ENCODE results near the gene STXBP2. TPM values are rescaled to one million over a fixed set of nuclear protein-coding genes. Genes with fewer than 3 reads are reported as not detected.

The STXBP2 gene
- total RNA-seq, 1 experiment from 2014 or later, result 133 TPM

GRCh38 chr19:7617172-7617571 lies 19.7 kb upstream of the STXBP2 start:
- Histone ChIP-seq H3K4me2 (ENCODE audit: low read length) (no peak overlapping the region), H3K36me3 (ENCODE audit: low read depth, low read length) (peaks cover 37% of the 10 kb centered on the region; the same call in 1 of the 2 replicates), H3K27ac (ENCODE audit: low read length) (no peak overlapping the region), H3F3A (ENCODE audit: low read length, unreplicated experiment) (no peaks in the 10 kb centered on the region), H3K9me3 (ENCODE audit: low read length) (no peaks in the 10 kb centered on the region), H3K27me3 (ENCODE audit: low read length) (no peaks in the 10 kb centered on the region), H3K9ac (ENCODE audit: low read length) (no peak overlapping the region), H3K79me2 (ENCODE audit: low read length) (no peaks in the 10 kb centered on the region), H2AFZ (ENCODE audit: low read length) (no peak overlapping the region), H3K9me2 (replicated peaks; ENCODE audit: low read length) (no peaks in the 10 kb centered on the region), H4K20me1 (ENCODE audit: low read length) (no peaks in the 10 kb centered on the region), H3K4me1 (ENCODE audit: insufficient read depth, low read length) (peaks cover 18% of the 10 kb centered on the region), H3K4me3 (ENCODE audit: low read length) (no peak overlapping the region)
- no TSS peak for BruUV-seq (replicated peaks)
- intact Hi-C loops (cut with micrococcal nuclease), result no loop called here
- TF ChIP-seq EZH2 (IDR thresholded peaks at IDR 0.05; ENCODE audit: low read length, unreplicated experiment) (no peak), EZH2phosphoT487 (IDR thresholded peaks at IDR 0.05; ENCODE audit: borderline replicate concordance, low read length) (no peak)
- TF ChIP-seq, protein P1, sequence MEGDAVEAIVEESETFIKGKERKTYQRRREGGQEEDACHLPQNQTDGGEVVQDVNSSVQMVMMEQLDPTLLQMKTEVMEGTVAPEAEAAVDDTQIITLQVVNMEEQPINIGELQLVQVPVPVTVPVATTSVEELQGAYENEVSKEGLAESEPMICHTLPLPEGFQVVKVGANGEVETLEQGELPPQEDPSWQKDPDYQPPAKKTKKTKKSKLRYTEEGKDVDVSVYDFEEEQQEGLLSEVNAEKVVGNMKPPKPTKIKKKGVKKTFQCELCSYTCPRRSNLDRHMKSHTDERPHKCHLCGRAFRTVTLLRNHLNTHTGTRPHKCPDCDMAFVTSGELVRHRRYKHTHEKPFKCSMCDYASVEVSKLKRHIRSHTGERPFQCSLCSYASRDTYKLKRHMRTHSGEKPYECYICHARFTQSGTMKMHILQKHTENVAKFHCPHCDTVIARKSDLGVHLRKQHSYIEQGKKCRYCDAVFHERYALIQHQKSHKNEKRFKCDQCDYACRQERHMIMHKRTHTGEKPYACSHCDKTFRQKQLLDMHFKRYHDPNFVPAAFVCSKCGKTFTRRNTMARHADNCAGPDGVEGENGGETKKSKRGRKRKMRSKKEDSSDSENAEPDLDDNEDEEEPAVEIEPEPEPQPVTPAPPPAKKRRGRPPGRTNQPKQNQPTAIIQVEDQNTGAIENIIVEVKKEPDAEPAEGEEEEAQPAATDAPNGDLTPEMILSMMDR (conservative IDR thresholded peaks at IDR 0.05; ENCODE audit: low read depth, low read length), result no peak
- CTCF ChIA-PET, result no interaction called here
- ATAC-seq (no peak), DNase-seq (no peak)
- POLR2A ChIA-PET (ENCODE audit: unreplicated experiment), result no interaction called here

- H3K27ac ChIP-seq (ENCODE audit: low read length), result no peak overlapping the region
- no peaks in the 10 kb centered on the region for H3K79me2 ChIP-seq (ENCODE audit: low read length)
- intact Hi-C loops (cut with micrococcal nuclease), result no loop called here
- no peak overlapping the region for H3K4me3 ChIP-seq (ENCODE audit: low read length)
- peaks cover 18% of the 10 kb centered on the region for H3K4me1 ChIP-seq (ENCODE audit: insufficient read depth, low read length)
- no peaks in the 10 kb centered on the region for H3K27me3 ChIP-seq (ENCODE audit: low read length)
- CTCF ChIA-PET, result interaction anchor here (1.3 kb wide), 1 partner anchor 49 kb away, joined by 5 read pairs; no protein-coding TSS in a partner anchor
- no peak for TF ChIP-seq EZH2phosphoT487 (IDR thresholded peaks at IDR 0.05; ENCODE audit: borderline replicate concordance, low read length)
- TF ChIP-seq, protein P1 (conservative IDR thresholded peaks at IDR 0.05; ENCODE audit: low read depth, low read length), result no peak
- no peak for TF ChIP-seq EZH2 (IDR thresholded peaks at IDR 0.05; ENCODE audit: low read length, unreplicated experiment)
- no peak overlapping the region for H3K4me2 ChIP-seq (ENCODE audit: low read length)
- H3K36me3 ChIP-seq (ENCODE audit: low read depth, low read length), result peaks cover 41% of the 10 kb centered on the region; the same call in 1 of the 2 replicates
- ATAC-seq (no peak), DNase-seq (no peak)
- BruUV-seq (replicated peaks), result TSS peak; percentile 65
- H4K20me1 ChIP-seq (ENCODE audit: low read length), result no peaks in the 10 kb centered on the region
- no peaks in the 10 kb centered on the region for H3K9me2 ChIP-seq (replicated peaks; ENCODE audit: low read length)
- POLR2A ChIA-PET (ENCODE audit: unreplicated experiment), result no interaction called here
- H3F3A ChIP-seq (ENCODE audit: low read length, unreplicated experiment), result no peaks in the 10 kb centered on the region
- no peak overlapping the region for H3K9ac ChIP-seq (ENCODE audit: low read length)
- no peaks in the 10 kb centered on the region for H3K9me3 ChIP-seq (ENCODE audit: low read length)
- H2AFZ ChIP-seq (ENCODE audit: low read length), result no peak overlapping the region
Observed at GRCh38 chr19:7617735-7618134, 19.2 kb upstream of the STXBP2 start.

DNA sequence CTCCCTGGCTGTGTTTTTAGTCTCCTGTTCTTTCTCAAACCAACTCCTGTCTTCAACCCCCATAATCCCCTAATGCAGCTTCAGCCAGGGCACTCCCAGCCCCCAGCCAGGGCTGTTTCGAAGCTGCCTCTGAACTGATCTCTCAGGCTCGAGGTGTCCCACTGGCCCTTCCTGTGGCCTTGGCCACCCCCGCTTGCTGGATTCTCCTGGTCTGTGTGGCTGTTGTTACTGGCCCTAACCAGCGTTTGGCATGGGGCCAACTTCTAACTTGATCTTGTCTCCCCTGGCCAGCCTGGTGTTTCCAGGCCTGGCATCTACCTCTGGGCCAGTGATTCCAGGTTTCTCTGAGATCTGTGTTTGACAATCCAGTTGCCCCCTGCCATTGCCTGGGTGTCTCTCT lies 18.6 kb upstream of the STXBP2 start:
- peak overlapping the region; percentile 11; the same call in 1 of the 2 replicates for H3K4me2 ChIP-seq (ENCODE audit: low read length)
- ChIA-PET POLR2A (ENCODE audit: unreplicated experiment) (no interaction called here), CTCF (interaction anchor here (1.3 kb wide), 1 partner anchor 50 kb away, joined by 5 read pairs; no protein-coding TSS in a partner anchor)
- H2AFZ ChIP-seq (ENCODE audit: low read length), result no peak overlapping the region
- H4K20me1 ChIP-seq (ENCODE audit: low read length), result no peaks in the 10 kb centered on the region
- H3K4me1 ChIP-seq (ENCODE audit: insufficient read depth, low read length), result peaks cover 18% of the 10 kb centered on the region
- TF ChIP-seq, protein P1 (conservative IDR thresholded peaks at IDR 0.05; ENCODE audit: low read depth, low read length), result no peak
- H3K79me2 ChIP-seq (ENCODE audit: low read length), result no peaks in the 10 kb centered on the region
- no peaks in the 10 kb centered on the region for H3F3A ChIP-seq (ENCODE audit: low read length, unreplicated experiment)
- H3K4me3 ChIP-seq (ENCODE audit: low read length), result no peak overlapping the region
- DNase-seq, result peak; percentile 15
- peak; percentile 5; the same call in 1 of the 2 replicates for ATAC-seq
- H3K9me3 ChIP-seq (ENCODE audit: low read length), result no peaks in the 10 kb centered on the region
- H3K9ac ChIP-seq (ENCODE audit: low read length), result no peak overlapping the region
- no peaks in the 10 kb centered on the region for H3K9me2 ChIP-seq (replicated peaks; ENCODE audit: low read length)
- BruUV-seq (replicated peaks), result no TSS peak
- H3K27ac ChIP-seq (ENCODE audit: low read length), result peak overlapping the region; percentile 52
- H3K27me3 ChIP-seq (ENCODE audit: low read length), result no peaks in the 10 kb centered on the region
- intact Hi-C loops (cut with micrococcal nuclease), result no loop called here
- H3K36me3 ChIP-seq (ENCODE audit: low read depth, low read length), result peaks cover 44% of the 10 kb centered on the region; the same call in 1 of the 2 replicates

Measured in PC-3 (cell line).